Kidney epithelial cell (primary cell): ENCODE results near the gene MEIKIN. TPM values are rescaled to one million over a fixed set of nuclear protein-coding genes. Genes with fewer than 3 reads are reported as not detected.

ENCODE experiments used
- DNase-seq: peaks from one replicate; pipeline ENCODE4 v3.0.0-alpha.2; 2010; ENCODE audit warnings: low read depth
- H3K27me3 ChIP-seq: 2 replicates; pipeline ENCODE4 v1.6.0; 2011; ENCODE audit warnings: low read length; ENCODE audit not compliant: control insufficient read depth, insufficient read depth
- H3K36me3 ChIP-seq: 2 replicates; pipeline ENCODE4 v1.5.1; 2011; ENCODE audit warnings: low read length; ENCODE audit not compliant: control insufficient read depth, insufficient read depth
- H3K4me3 ChIP-seq: 2 replicates; pipeline ENCODE4 v1.5.1; 2011; ENCODE audit warnings: low read depth, mild to moderate bottlenecking, control low read depth, low read length
- CTCF ChIP-seq: IDR thresholded peaks from 2 replicates; pipeline ENCODE4 v1.5.1; 2011; ENCODE audit warnings: mild to moderate bottlenecking, moderate library complexity, low read length, control low read depth, inconsistent platforms; ENCODE audit not compliant: insufficient read depth, poor library complexity, severe bottlenecking
- total RNA-seq: library from RNA; depleted of rRNA; stranded (reverse); fragments of >200 nt; gene quantifications from 2 replicates; pipeline ENCODE4 v1.2.3, GENCODE V29; 2015

MEIKIN gene
- total RNA-seq, 1 donor from 2014 or later = not detected

- no peak for TF ChIP-seq CTCF
- Histone ChIP-seq H3K27me3 (no peaks in the 10 kb centered on the region), H3K4me3 (no peak overlapping the region), H3K36me3 (no peaks in the 10 kb centered on the region)
- DNase-seq = no peak
Measured at GRCh38 chr5:131953969-131954368, 8.5 kb upstream of the MEIKIN start.

GRCh38 chr5:131952301-131952857 is 6.9 kb upstream of the MEIKIN start:
- Histone ChIP-seq H3K27me3 (no peaks in the 10 kb centered on the region), H3K4me3 (no peak overlapping the region), H3K36me3 (no peaks in the 10 kb centered on the region)
- DNase-seq = no peak
- no peak for TF ChIP-seq CTCF

- Histone ChIP-seq H3K27me3 (no peaks in the 10 kb centered on the region), H3K4me3 (no peak overlapping the region), H3K36me3 (no peaks in the 10 kb centered on the region)
- DNase-seq = no peak
- TF ChIP-seq CTCF = no peak
Measured at GRCh38 chr5:131950706-131951105, 5.2 kb upstream of the MEIKIN start.

GRCh38 chr5:131947445-131947844 is 2.0 kb upstream of the MEIKIN start:
- H3K4me3 ChIP-seq = no peak overlapping the region
- TF ChIP-seq CTCF = no peak
- no peak for DNase-seq
- H3K27me3 ChIP-seq = no peaks in the 10 kb centered on the region
- H3K36me3 ChIP-seq = no peaks in the 10 kb centered on the region

- H3K4me3 ChIP-seq = no peak overlapping the region
- DNase-seq = no peak
- TF ChIP-seq CTCF = no peak
- no peaks in the 10 kb centered on the region for H3K36me3 ChIP-seq
- H3K27me3 ChIP-seq = no peaks in the 10 kb centered on the region
Measured at GRCh38 chr5:131944702-131945550, 537 bp downstream of the MEIKIN start.

GRCh38 chr5:131943916-131944315 is 1.5 kb downstream of the MEIKIN start:
- Histone ChIP-seq H3K27me3 (no peaks in the 10 kb centered on the region), H3K36me3 (no peaks in the 10 kb centered on the region), H3K4me3 (no peak overlapping the region)
- DNase-seq = no peak
- no peak for TF ChIP-seq CTCF
